COLO668 (cell line): ENCODE measurements around the gene GZF1.
"Not testable (repeated sequence)": the region's sequence is repeated elsewhere in the genome, so short reads cannot be mapped to it uniquely, and the experiment has no call there.

Experiments
- DNase-seq: peaks from one replicate; lab custom pipeline; 2025; ENCODE audit not compliant: unreplicated experiment; lab: John Stamatoyannopoulos, UW

GZF1 gene

DNA sequence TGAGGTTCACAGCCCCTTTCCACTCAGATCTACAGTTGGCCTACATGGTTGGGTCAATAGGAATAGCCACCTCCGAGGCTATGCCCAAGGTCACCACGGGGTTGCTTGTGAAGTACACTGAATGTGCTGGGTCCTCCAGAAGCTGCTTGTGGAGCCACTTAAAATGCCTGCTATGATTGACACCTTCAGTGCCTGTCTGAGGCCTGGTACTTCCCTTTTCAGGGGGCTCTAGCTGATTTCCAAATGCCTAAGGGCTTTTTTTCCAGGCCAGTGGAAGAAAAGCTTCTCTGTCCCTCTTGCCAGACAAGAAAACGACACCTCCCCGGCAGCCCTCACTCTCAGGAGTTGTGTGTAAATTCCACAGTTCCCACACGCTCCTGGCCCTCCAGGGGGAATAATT is 17.6 kb upstream of the GZF1 start:
- no peak for DNase-seq

DNA sequence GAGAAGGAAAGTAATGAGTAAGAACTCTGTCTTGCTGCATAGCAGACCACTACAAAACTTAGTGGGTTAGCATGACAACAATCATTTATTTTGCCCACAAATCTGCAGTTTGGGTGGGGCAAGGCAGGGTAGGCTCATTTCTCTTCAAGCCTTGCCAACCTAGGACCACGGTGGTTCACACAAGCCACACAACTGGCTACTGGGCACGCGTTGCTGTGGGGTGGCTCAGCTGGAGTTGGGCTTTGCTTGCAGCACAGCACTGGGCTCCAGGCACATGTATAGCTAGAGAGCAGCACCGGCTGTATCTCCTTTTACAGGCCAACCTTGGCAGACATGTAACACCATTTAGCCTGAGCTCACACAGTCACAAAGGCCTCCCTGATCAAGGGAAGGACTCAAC is 16.0 kb upstream of the GZF1 start:
- no peak for DNase-seq

DNA sequence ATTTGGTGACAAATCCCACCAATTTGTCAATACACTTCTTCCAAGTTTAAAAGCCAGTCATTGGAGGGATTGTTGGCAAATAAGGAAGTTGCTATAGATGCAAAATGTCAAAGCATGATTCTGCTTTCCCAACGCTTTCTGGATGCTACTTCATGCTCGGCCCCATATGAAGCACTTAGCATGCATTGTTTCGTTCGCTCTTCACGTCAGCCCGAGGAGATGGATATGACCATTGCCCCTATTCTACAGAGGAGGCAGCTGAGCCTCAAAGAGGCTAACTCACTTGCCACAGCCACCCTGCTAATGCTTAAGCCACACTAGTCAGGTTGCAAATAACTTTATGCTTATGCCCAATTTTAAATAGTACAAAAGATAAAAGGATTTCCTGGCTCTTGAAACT is 14.2 kb upstream of the GZF1 start:
- DNase-seq: no peak

DNA sequence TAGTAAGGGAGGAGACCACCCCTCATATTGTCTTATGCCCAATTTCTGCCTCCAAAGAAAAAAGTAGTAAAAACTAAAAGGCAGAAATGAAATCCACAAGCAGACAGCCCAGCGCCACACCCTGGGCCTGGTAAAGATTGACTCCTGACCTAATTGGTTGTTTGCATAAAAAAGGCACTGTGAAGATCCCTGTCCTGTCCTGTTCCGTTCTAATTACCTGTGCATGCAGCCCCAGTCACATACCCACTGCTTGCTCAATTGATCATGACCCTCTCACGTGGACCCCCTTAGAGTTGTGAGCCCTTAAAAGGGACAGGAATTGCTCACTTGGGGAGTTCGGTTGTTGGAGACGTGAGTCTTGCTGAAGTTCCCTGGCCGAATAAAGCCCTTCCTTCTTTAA is 13.5 kb upstream of the GZF1 start:
- DNase-seq: not testable (repeated sequence)

DNA sequence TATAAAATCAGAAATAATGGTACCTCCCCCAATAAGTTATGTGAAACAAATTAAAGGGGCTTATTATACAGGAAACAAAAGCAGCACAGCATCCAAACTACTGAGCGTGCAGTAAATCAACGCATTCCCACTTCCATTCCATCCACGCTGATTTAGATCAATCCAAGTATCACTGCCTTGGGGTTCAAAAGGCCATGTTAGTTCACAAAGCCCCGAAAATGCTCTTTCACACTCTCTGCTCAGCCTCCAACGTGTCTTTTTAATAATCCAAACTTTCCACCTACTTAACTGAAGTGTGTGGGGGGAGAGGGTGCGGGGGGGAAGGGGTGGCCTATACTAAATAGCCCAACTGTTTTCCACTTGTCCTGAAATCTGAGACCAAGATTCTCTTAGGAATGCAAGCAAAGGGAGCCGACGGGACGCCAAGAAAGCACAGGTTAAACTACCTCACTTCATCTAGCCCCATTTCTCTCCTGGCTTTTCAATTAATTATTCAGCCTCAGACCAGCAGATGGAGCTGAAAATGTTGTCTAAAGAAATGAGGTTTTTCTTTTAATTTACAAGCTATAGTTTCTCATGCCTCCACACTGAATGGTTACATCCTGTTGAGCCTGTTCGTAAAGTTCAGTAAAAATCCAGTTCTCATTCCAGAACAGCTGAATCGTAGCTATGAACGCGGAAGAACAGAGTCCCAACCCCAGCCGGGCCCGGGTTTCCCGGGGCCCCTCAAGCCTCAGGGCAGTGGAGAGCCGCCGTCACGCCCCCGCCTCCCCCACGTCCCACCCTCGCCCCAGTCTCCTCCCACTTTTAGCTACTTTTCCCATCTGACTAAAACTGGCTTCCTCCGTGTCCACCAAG is 12.4 kb upstream of the GZF1 start:
- DNase-seq: peak; percentile 83

DNA sequence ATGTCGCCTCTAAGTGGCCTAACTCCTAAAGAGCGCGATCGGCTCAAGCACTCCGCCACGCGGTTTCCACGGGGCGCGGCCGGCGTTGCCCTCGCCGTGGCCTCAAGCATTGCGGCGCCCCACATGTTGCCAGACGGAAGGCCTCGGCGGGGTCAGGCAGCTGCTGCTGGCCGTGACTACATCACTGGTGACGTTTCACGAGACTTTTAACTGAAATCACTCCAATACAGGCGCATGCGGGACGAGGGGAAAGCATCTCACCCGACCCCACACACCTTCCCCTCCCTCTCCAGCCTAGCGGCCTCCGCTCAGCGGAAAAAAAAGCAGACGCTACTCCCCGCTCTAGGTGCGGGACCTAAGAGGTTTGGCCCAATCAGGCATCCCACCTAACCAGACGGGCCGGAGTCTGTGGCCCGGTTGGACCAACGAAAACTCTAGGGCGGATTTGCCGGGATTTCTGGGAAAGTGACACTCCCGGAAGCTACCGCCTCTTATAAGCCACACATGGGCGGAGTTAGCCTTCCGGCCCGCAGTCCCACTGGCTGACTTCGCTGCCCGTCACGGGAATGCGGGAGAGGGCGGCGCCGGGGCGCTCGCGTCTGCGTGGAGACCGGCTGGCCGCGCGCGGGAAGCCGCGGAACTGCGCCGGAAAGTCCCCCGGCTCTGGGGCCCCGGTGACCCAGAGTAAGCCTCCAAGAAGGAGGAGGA is 11.6 kb upstream of the GZF1 start, which contains the start of gene NXT1:
TSS of gene NXT1 (plus strand) at position 596 of the 708 bp plus-strand sequence. CDS start 3,251 bp downstream, outside the sequence.
- peak; percentile 98 for DNase-seq

DNA sequence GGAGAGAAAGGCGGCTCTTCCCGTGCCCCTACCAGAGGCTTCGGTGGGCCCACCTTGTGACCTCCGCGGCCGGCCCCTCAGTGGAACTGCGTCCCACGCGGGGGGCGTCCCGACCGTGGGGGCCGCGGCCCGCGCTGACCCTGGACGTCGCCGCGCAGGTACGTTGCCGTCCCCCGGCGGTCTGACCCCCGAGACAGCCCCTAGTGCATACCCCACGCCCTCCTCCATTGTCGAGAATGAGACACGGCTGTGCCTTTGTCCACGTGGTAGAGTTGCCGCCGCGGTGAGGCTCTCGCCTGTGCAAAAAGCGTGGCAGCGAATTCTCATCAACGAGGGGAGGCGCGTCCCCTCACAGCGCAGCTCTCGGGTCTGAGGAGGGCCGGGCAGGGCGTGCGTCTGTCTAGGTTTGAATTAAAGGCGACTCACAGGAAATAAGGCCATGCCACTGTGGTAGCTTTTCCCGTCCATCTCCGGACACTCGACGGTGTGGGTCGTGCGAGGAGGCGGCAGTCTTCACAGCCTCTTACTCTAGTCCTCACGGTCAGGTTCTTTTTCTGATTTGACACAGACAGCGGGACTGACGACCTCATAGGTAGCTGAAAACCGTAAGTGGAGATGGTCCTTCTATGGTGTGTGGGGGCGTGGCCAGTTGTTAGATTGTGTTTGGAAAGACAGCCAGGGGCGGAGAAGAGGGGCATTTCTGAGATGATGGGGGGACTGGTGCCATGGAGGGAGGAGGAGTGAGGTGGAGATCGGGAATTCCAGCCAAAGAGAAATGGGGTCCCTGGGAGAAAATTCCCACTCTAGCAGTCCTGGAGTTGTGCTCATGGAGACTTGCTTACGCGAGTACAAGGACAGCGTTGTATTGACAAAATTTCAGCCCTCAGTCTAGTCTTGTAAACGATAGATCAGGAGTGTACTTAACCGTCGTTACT is 10.8 kb upstream of the GZF1 start:
- DNase-seq: peak; percentile 55

DNA sequence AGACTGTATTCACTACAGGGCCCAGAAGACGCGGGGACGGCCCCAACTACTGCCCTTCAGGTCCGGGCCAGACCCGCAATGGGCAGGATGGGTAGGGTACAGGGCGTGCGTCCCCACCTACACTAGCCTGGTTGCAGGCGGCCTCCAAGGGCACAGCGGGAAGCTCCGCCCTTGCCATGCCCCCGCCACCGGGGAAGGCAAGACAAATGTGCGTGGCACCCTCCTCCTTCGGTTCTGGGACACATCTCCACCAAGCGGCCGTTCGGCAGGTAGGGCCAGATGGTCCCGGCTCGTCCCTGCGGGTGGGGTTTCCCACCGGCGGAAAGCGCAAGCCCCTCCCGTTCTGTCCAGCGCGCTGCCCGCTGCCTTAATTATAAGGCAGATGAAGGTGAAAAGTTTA is 5.8 kb upstream of the GZF1 start:
- no peak for DNase-seq

DNA sequence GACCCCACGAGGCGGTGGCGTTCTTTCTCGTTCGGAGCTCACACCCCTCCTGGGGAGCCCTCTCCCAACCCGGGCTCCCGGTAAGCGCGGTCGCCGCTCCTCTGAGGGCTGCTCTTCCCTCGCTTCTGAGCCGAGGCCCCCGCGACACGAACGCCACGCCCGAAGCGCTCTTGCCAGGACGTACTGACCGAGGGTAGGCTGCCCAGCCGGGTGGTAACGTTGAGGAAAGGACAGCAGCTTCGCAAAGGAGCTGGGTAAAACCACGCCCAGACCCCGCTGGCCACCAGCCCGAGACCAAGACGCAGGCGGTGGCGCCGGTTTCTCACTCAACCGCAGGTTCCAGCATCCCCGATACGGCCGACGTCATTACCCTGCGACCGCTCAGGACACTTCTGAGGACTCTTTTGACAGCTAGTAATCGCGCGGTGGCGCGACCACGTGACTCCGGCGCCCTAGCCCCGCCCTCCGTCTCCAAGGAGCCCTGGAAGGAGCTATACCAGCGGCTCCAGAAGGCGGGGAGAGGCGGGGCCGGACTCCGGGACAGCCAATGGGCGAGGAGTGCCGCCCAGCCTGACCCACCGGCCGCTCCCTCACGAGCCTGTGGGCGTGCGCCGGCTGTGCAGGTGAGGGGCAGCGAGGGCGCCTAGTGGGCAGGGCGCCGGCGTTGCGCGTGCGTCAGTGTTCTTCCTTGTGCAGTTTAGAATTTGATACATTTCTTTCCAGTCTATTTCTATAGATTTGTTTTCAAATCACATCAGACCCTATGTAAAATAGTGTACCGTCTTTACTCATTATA is 4.0 kb upstream of the GZF1 start:
- DNase-seq: peak; percentile 99

DNA sequence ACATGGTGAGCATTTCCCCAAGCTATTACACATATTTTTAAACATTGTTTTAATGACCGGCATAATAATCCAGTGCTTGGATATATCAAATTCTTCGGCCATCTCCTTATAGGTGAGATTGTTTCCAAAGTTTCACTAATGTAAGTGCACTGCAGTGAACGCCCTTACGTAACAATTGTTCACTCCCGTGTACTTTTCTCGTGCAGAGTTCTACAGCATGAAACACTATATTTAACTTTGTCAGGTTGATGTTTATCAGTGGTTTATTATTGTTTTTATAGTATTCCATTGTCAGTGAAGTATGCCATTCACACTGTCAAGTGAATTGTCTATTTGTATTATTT is 3.4 kb upstream of the GZF1 start:
- no peak for DNase-seq

DNA sequence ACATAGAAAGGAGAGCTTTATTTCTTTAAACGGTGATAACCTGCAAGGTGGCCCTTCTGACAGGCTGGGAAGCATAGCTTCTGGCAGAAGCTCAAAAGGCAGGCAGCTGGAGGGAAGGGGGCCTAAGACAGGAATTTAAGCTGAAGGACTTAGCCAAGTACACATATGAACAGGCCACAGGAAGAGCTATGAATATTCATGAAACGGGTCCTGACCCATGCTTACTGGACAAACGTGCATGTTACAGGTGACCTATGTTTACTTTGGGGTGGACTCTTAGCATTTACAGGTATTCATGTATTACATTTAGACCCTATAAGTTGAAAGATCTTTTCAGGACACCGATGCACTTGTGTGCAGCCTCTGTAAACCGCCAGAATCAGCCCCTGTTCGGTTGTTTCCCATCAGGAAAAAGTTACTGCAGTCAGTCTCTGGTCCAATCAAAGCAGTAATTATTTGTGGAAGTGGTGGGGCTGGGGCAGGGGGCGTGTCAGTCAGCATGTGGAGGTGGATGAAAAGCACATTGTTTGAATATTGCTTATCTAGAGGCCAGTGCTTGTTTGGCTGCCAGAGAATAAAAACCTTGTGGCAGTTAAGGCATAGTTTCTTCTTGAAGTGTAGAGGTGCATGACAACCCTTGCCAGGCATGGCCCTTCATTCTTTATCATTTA is 2.9 kb upstream of the GZF1 start:
- no peak for DNase-seq

DNA sequence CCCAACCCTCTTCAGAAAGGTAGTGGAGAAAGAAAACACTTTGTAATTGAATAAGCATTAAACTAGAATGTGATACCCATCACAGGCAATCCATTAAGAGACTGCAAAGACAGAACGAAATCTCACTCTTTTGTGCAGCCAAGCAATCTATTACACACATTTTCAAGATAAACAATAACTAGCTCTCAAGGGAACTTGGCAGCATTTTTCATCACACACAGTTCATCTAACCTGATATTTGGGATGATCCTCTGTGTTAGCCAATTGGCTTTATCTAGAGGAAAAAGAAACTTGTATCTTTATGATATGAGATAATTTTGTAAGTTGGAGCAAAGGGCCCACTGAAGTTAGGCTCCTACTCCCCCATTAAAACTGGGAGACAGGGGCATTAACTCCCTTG is 1.5 kb upstream of the GZF1 start:
- DNase-seq: no peak

DNA sequence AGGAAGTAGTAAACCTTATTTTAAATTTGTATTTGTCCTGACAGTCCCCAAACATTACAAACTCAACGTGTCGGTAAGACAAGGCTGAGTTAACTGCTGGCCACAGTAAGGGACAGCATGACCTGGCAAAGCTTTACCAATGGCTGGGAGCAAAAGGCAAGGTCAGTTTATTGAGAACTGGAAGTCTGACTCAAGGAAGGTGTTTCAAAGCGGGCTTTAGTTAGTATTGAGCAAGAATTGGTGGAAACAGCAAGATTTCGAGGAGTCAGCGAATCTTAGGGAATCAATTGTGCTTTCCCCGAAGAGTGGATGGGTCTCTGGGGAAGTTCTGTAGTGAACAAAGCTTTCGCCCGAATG is 885 bp upstream of the GZF1 start:
- no peak for DNase-seq

DNA sequence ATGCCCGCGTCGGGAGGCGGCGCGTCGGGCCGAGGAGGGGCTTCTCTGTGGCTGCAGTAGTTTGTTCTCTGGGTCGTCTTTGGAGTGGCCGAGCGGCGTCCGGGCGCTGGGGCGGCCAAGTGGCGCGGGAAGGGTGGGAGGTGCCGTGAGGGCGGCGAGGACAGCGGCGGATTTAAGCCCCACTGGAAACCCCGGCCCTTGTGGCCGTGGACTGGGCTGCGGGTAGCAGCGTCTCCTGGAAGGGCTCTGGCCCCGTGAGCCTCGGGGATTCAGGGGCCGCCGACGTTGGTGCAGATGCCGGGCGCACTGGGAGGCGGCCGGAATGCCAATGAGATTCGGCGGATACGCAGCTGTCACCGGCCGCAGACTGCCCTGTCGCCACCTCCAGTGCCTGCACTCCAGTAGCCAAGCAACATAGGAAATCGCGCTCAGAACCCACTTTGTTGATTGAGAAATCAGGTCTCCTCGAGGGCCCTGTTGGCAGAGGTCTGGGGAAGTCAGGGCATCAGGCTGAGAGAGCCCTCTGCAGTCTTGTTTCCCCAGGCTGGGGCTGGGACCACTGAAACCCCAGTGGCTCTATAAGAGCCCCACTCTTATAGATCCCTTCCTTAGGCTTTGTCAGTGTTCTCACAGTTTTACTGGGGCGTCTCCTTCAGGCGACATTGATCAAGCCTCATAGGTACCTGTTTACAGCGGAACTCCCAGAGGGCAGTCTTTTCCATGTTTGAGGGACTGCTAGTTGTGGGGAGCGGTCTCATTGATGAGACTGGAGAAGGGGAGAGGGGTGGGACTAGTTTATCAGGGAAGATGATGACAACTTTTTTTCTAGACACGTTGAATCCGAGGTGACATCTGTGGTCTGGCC is 642 bp downstream of the GZF1 start:
- peak; percentile 64 for DNase-seq

DNA sequence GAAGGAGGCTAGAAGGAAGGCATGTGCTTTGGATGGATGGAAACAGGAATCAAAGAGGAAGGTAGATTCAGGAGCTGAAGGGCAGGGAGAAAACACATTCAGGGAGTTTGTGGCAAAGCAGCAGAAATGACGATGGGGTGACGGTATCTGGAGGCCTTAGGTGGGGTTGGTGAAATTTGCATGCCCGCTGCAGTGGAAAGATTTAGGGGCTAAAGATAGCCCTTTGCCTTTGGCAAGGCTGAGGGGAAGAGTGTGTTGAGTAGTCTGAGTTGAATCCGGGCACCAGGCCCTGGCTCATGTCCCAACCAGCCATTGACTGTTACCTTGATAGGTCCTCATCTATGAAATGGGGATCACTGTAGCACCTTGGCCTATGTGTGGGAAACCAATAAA is 1.3 kb downstream of the GZF1 start:
- DNase-seq: no peak

DNA sequence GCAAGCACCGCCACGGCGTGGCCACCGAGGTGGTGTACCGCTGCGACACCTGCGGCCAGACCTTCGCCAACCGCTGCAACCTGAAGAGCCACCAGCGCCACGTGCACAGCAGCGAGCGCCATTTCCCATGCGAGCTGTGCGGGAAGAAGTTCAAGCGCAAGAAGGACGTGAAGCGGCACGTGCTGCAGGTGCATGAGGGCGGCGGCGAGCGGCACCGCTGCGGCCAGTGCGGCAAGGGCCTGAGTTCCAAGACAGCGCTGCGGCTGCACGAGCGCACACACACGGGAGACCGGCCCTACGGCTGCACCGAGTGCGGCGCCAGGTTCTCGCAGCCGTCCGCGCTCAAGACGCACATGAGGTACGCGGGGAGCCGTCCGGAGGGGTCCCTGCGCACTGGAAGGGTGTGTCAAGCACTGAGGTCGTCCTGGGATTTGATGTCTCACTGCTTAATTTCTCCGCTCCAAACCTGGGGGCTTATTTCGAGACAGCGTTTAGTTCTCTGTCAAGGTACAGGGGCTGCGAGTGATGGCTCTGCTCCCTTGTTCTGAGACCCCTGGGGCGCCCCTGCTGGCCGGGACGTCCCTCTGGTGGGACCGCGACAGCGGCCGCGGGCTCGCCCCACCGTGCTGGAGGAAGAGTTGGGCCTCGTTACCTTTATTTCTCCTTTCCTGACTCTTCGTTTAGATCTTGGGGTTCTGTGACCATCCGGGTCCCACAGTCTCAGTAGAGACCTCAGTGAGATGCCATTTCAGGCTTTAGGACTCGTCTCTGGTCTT is 3.6 kb downstream of the GZF1 start:
- DNase-seq: no peak

DNA sequence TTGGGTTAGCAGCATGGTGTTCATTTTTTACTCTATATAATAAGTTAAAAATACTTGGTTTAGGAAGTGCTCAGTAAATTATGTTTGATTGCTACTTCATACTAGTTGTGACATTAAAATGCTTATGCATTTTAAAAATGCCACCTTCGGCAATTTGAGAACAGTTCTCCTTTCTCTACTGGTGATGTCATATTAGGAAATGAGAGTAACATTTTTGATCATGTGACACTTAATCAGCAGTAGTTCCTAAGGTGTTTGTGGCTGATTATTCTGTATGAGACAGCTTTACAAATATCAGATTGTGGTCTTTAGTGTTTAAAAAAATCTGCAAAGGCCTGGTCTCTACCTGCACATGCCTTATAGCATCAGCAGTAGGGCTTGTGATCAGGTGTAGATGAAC is 4.4 kb downstream of the GZF1 start:
- no peak for DNase-seq

DNA sequence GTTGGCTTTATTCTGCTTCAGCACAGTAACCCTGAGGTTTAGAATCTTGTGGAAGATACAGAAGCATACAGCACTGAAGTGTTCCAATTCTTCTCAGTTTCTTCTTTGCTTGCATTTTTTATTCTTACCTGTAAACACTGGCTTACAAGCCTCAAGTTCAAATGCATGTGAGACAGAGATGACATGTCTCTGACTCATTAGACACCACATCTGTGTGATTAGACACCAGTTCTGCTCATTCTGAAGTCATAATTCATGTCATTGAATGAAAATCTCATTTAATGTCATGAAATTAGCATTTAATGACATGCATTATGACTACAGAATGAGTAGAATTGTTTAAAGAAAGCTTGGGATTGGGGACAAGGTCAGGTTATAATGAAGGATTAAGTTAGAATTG is 5.8 kb downstream of the GZF1 start:
- no peak for DNase-seq
